Kidney epithelial cell (primary cell): ENCODE measurements around the gene RYR3. TPM values are rescaled to one million over a fixed set of nuclear protein-coding genes. Genes with fewer than 3 reads are reported as not detected.

Experiments used
- DNase-seq: peaks from one replicate; pipeline ENCODE4 v3.0.0-alpha.2; 2010; ENCODE audit warnings: low read depth
- H3K27me3 ChIP-seq: 2 replicates; pipeline ENCODE4 v1.6.0; 2011; ENCODE audit warnings: low read length; ENCODE audit not compliant: control insufficient read depth, insufficient read depth
- H3K36me3 ChIP-seq: 2 replicates; pipeline ENCODE4 v1.5.1; 2011; ENCODE audit warnings: low read length; ENCODE audit not compliant: control insufficient read depth, insufficient read depth
- H3K4me3 ChIP-seq: 2 replicates; pipeline ENCODE4 v1.5.1; 2011; ENCODE audit warnings: low read depth, mild to moderate bottlenecking, control low read depth, low read length
- CTCF ChIP-seq: IDR thresholded peaks from 2 replicates; pipeline ENCODE4 v1.5.1; 2011; ENCODE audit warnings: mild to moderate bottlenecking, moderate library complexity, low read length, control low read depth, inconsistent platforms; ENCODE audit not compliant: insufficient read depth, poor library complexity, severe bottlenecking
- total RNA-seq: library from RNA; depleted of rRNA; stranded (reverse); fragments of >200 nt; gene quantifications from 2 replicates; pipeline ENCODE4 v1.2.3, GENCODE V29; 2015

RYR3 gene
- total RNA-seq, 1 donor from 2014 or later = 0.50 TPM

- Histone ChIP-seq H3K36me3 (no peaks in the 10 kb centered on the region), H3K27me3 (peaks cover 5% of the 10 kb centered on the region), H3K4me3 (no peak overlapping the region)
- no peak for DNase-seq
- no peak for TF ChIP-seq CTCF
Measured at GRCh38 chr15:33490703-33491102, 179.9 kb downstream of the RYR3 start.

DNA sequence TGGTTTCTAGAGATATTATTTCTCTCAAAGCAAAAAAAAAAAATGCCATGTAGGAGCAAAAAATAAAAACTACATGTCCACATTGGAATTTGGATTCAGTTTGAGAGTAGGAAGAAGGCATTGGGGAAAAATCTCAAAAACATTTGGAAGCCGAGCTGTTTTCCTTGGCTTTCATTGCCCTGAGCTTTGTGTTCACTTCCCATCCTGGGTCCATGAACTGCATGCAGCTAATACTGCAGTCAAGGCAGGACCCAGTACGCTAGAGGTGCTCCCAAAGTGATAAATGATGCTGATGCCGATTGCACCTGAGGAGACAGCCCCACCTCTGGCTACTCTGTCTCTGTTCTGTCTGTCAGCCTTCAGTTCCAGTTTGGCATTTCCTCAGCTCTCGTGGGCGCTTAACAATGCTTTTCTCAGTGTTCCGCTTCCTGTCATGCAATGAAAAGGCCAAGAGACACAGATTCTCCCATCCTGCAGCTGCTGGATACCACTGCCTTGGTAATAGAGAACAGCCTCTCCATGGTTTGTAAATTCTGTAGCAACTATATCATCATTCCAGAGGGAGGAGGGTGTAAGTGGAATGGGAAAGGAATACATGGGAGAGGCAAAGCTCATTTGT, 181.8 kb downstream of the RYR3 start:
- H3K36me3 ChIP-seq = no peaks in the 10 kb centered on the region
- no peak for TF ChIP-seq CTCF
- peaks cover 5% of the 10 kb centered on the region for H3K27me3 ChIP-seq
- DNase-seq = no peak
- no peak overlapping the region for H3K4me3 ChIP-seq

GRCh38 chr15:33494306-33494705, 183.5 kb downstream of the RYR3 start:
- TF ChIP-seq CTCF = no peak
- DNase-seq = no peak
- Histone ChIP-seq H3K4me3 (no peak overlapping the region), H3K27me3 (peaks cover 5% of the 10 kb centered on the region), H3K36me3 (no peaks in the 10 kb centered on the region)

GRCh38 chr15:33500432-33501195, 189.8 kb downstream of the RYR3 start:
- H3K27me3 ChIP-seq = no peaks in the 10 kb centered on the region
- no peak for TF ChIP-seq CTCF

GRCh38 chr15:33503681-33504080, 192.9 kb downstream of the RYR3 start:
- H3K27me3 ChIP-seq = no peaks in the 10 kb centered on the region
- no peak for DNase-seq
- TF ChIP-seq CTCF = no peak
- H3K4me3 ChIP-seq = no peak overlapping the region
- H3K36me3 ChIP-seq = no peaks in the 10 kb centered on the region

More at GRCh38 chr15:33500432-33501195, 189.8 kb downstream of the RYR3 start:
- Histone ChIP-seq H3K36me3 (no peaks in the 10 kb centered on the region), H3K4me3 (no peak overlapping the region)
- DNase-seq = no peak

GRCh38 chr15:33506781-33507296, 196.1 kb downstream of the RYR3 start:
- no peak for DNase-seq
- Histone ChIP-seq H3K4me3 (no peak overlapping the region), H3K36me3 (no peaks in the 10 kb centered on the region), H3K27me3 (no peaks in the 10 kb centered on the region)
- TF ChIP-seq CTCF = no peak
